SK-N-SH (cell line): Measurements from ENCODE around the gene EML1.

ENCODE experiments used
- EP300 ChIP-seq, 2 experiments: IDR thresholded peaks; 2 replicates each; pipeline versions ENCODE4 v1.4.0 to v1.6.1; 2012; ENCODE audit warnings: borderline replicate concordance in 1 of 2, low read depth in 1 of 2, low read length in 1 of 2
- POLR2AphosphoS5 ChIP-seq: IDR thresholded peaks from 2 replicates; pipeline ENCODE4 v1.6.1; 2012; ENCODE audit warnings: low read depth, low read length

DNA sequence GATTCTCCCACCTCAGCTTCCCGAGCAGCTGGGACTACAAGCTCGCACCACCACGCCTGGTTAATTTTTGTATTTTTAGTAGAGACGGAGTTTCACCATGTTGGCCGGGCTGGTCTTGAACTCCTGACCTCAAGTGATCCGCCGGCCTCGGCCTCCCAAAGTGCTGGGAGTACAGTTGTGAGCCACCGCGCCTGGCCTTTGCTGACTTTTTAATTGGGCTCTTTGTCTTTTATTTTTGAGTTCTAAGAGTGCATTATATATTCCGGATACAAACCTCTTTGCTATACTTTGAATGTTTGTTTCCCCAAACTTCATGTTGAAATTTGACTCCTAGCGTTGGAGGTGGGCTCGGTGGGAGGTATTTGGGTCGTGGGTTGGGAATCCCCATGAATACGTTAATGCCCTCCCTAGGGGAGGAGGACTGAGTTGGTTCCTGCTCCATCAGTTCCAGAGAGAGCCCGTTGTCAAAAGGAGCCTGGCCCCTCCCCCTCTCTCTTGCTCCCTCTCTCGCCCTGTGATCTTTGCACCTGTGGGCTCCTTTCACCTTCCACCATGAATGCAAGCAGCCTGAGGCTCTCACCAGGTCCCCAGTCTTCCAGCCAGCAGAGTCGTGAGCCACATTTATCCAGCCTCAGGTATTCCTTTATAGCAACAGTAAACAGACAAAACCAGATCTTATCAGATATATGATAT is 168.8 kb downstream of the EML1 start:
- no peak for TF ChIP-seq EP300 (IDR thresholded peaks at IDR 0.05; ENCODE audit: borderline replicate concordance in 1 of 2, low read depth in 1 of 2, low read length in 1 of 2)
- no peak for TF ChIP-seq POLR2AphosphoS5
